Loucy (cell line): ENCODE data around the gene GPR146.

ENCODE experiments used
- H2AFZ ChIP-seq: fragments of 200-600 bp; sonication (generic); 2 replicates; pipeline ENCODE4 v1.6.0; 2016; ENCODE audit warnings: antibody characterized with exemption, mild to moderate bottlenecking, low read length, moderate library complexity
- H3F3A ChIP-seq: fragments of 200-600 bp; 2 replicates; pipeline ENCODE4 v1.6.0; 2016; ENCODE audit warnings: antibody characterized with exemption, low read depth, mild to moderate bottlenecking
- H3K27me3 ChIP-seq: fragments of 200-600 bp; sonication (generic); 2 replicates; pipeline ENCODE4 v1.6.1; 2014; ENCODE audit warnings: low read length, mild to moderate bottlenecking; ENCODE audit not compliant: insufficient read depth, poor library complexity, severe bottlenecking
- H3K36me3 ChIP-seq: fragments of 200-600 bp; sonication (generic); 2 replicates; pipeline ENCODE4 v1.6.1; 2016; ENCODE audit warnings: low read length; ENCODE audit not compliant: insufficient read depth
- H3K4me1 ChIP-seq: fragments of 200-600 bp; sonication (generic); 2 replicates; pipeline ENCODE4 v1.5.1; 2014; ENCODE audit warnings: low read length, mild to moderate bottlenecking; ENCODE audit not compliant: insufficient read depth, poor library complexity, severe bottlenecking
- H3K4me2 ChIP-seq: fragments of 200-600 bp; sonication (generic); 2 replicates; pipeline ENCODE4 v1.6.0; 2014; ENCODE audit warnings: antibody characterized with exemption, low read length, low read depth, mild to moderate bottlenecking; ENCODE audit not compliant: poor library complexity, severe bottlenecking
- H3K4me3 ChIP-seq: fragments of 200-600 bp; sonication (generic); 2 replicates; pipeline ENCODE4 v1.5.1; 2014; ENCODE audit warnings: low read length, mild to moderate bottlenecking, mixed read lengths; ENCODE audit not compliant: poor library complexity, severe bottlenecking
- H3K79me2 ChIP-seq: fragments of 200-600 bp; sonication (generic); 2 replicates; pipeline ENCODE4 v1.6.1; 2014; ENCODE audit warnings: low read length; ENCODE audit not compliant: insufficient read depth
- H3K9ac ChIP-seq: fragments of 200-600 bp; sonication (generic); 2 replicates; pipeline ENCODE4 v1.6.0; 2014; ENCODE audit warnings: mild to moderate bottlenecking, low read depth, low read length, moderate library complexity; ENCODE audit not compliant: poor library complexity, severe bottlenecking
- H3K9me2 ChIP-seq: fragments of 200-600 bp; sonication (generic); replicated peaks from 2 replicates; pipeline ENCODE4 v1.6.1; 2016; ENCODE audit warnings: low read depth, low read length, mixed read lengths
- H3K9me3 ChIP-seq: fragments of 200-600 bp; sonication (generic); 2 replicates; pipeline ENCODE4 v1.6.1; 2014; ENCODE audit warnings: mild to moderate bottlenecking, antibody characterized with exemption, low read length, low read depth; ENCODE audit not compliant: insufficient read depth
- H4K20me1 ChIP-seq: fragments of 200-600 bp; sonication (generic); 2 replicates; pipeline ENCODE4 v1.6.0; 2014; ENCODE audit warnings: antibody characterized with exemption, low read length, mild to moderate bottlenecking; ENCODE audit not compliant: insufficient read depth, poor library complexity, severe bottlenecking
- CTCF ChIP-seq: fragments of 200-600 bp; sonication (generic); conservative IDR thresholded peaks from 2 replicates; pipeline ENCODE4 v1.5.1; 2014; ENCODE audit warnings: mild to moderate bottlenecking, antibody characterized with exemption, low read length
- EZH2phosphoT487 ChIP-seq: fragments of 200-600 bp; IDR thresholded peaks from 2 replicates; pipeline ENCODE4 v1.6.1; 2018; ENCODE audit warnings: antibody characterized with exemption, mild to moderate bottlenecking, moderate library complexity, borderline replicate concordance

Gene GPR146

GRCh38 chr7:1060315-1061072 lies 16.1 kb downstream of the GPR146 start:
- H3K79me2 ChIP-seq: peaks cover 26% of the 10 kb centered on the region
- H3K36me3 ChIP-seq: no peaks in the 10 kb centered on the region
- no peak for TF ChIP-seq EZH2phosphoT487
- no peak for TF ChIP-seq CTCF
- H3K4me1 ChIP-seq: peaks cover 36% of the 10 kb centered on the region
- no peak overlapping the region for H3K4me3 ChIP-seq
- peaks cover 6% of the 10 kb centered on the region for H3F3A ChIP-seq
- no peak overlapping the region for H3K4me2 ChIP-seq
- peaks cover 12% of the 10 kb centered on the region for H4K20me1 ChIP-seq
- no peak overlapping the region for H3K9ac ChIP-seq
- H3K9me2 ChIP-seq: no peaks in the 10 kb centered on the region
- H2AFZ ChIP-seq: no peak overlapping the region
- no peaks in the 10 kb centered on the region for H3K27me3 ChIP-seq
- H3K9me3 ChIP-seq: no peaks in the 10 kb centered on the region

- Histone ChIP-seq H3K9me3 (no peaks in the 10 kb centered on the region), H3K9ac (no peak overlapping the region), H3K4me2 (no peak overlapping the region), H3K79me2 (peaks cover 20% of the 10 kb centered on the region), H3K4me1 (peaks cover 31% of the 10 kb centered on the region), H2AFZ (no peak overlapping the region), H3K4me3 (no peak overlapping the region), H4K20me1 (peaks cover 12% of the 10 kb centered on the region), H3K9me2 (no peaks in the 10 kb centered on the region), H3K27me3 (no peaks in the 10 kb centered on the region), H3K36me3 (no peaks in the 10 kb centered on the region), H3F3A (peaks cover 6% of the 10 kb centered on the region)
- no peak for TF ChIP-seq CTCF
- TF ChIP-seq EZH2phosphoT487: no peak
Observed at GRCh38 chr7:1061180-1061579, 16.8 kb downstream of the GPR146 start.

GRCh38 chr7:1062296-1063294 lies 18.2 kb downstream of the GPR146 start:
- Histone ChIP-seq H4K20me1 (peaks cover 8% of the 10 kb centered on the region), H2AFZ (no peak overlapping the region), H3K4me3 (no peak overlapping the region), H3K36me3 (no peaks in the 10 kb centered on the region), H3K79me2 (peaks cover 7% of the 10 kb centered on the region; the same call in 1 of the 2 replicates), H3K4me1 (peaks cover 24% of the 10 kb centered on the region), H3K4me2 (no peak overlapping the region), H3K9me3 (no peaks in the 10 kb centered on the region), H3K9ac (no peak overlapping the region), H3K9me2 (no peaks in the 10 kb centered on the region), H3K27me3 (no peaks in the 10 kb centered on the region), H3F3A (peaks cover 6% of the 10 kb centered on the region)
- no peak for TF ChIP-seq CTCF
- no peak for TF ChIP-seq EZH2phosphoT487
